ENCODE data around the gene SNX4.

The SNX4 gene

GRCh38 chr3:125480656-125481374, 39.2 kb downstream of the SNX4 start:
- no peak for TF ChIP-seq CTCF (IDR thresholded peaks at IDR 0.05)

- TF ChIP-seq CTCF (IDR thresholded peaks at IDR 0.05): no peak
These were observed 40.9 kb downstream of the SNX4 start for GRCh38 chr3:125479091-125479490.

- no peak for TF ChIP-seq CTCF (IDR thresholded peaks at IDR 0.05)
These were observed 41.7 kb downstream of the SNX4 start for GRCh38 chr3:125478326-125478725.

GRCh38 chr3:125477701-125478100, 42.3 kb downstream of the SNX4 start:
- TF ChIP-seq CTCF (IDR thresholded peaks at IDR 0.05): no peak

GRCh38 chr3:125470671-125471070, 49.3 kb downstream of the SNX4 start:
- no peak for TF ChIP-seq CTCF (IDR thresholded peaks at IDR 0.05)

- no peak for TF ChIP-seq CTCF (IDR thresholded peaks at IDR 0.05)
These were observed 57.2 kb downstream of the SNX4 start for GRCh38 chr3:125462722-125463299.

GRCh38 chr3:125461896-125462295, 58.1 kb downstream of the SNX4 start:
- no peak for TF ChIP-seq CTCF (IDR thresholded peaks at IDR 0.05)
